Hepatocyte (in vitro differentiated cells): ENCODE data around the gene TXNDC16. TPM values are rescaled to one million over a fixed set of nuclear protein-coding genes. Genes with fewer than 3 reads are reported as not detected.

Experiments
- DNase-seq: peaks from one replicate; pipeline ENCODE4 v3.0.0-alpha.2; 2016; ENCODE audit warnings: low spot score
- H2AFZ ChIP-seq: fragments of 200-600 bp; sonication (generic); 2 replicates; pipeline ENCODE4 v1.6.0; 2016; ENCODE audit warnings: antibody characterized with exemption, mild to moderate bottlenecking
- H3K27ac ChIP-seq: fragments of 200-600 bp; sonication (generic); 2 replicates; pipeline ENCODE4 v1.5.1; 2016; ENCODE audit warnings: mild to moderate bottlenecking
- H3K27me3 ChIP-seq: fragments of 200-600 bp; sonication (generic); 2 replicates; pipeline ENCODE4 v1.6.1; 2016
- H3K36me3 ChIP-seq: fragments of 200-600 bp; sonication (generic); replicated peaks from 2 replicates; pipeline ENCODE4 v1.5.1; 2016; ENCODE audit warnings: low read depth; ENCODE audit not compliant: insufficient read depth
- H3K4me1 ChIP-seq: fragments of 200-600 bp; sonication (generic); 2 replicates; pipeline ENCODE4 v1.5.1; 2016; ENCODE audit warnings: mild to moderate bottlenecking, moderate library complexity; ENCODE audit not compliant: insufficient read depth
- H3K4me2 ChIP-seq: fragments of 200-600 bp; sonication (generic); 2 replicates; pipeline ENCODE4 v1.6.0; 2016
- H3K4me3 ChIP-seq: fragments of 200-600 bp; sonication (generic); 2 replicates; pipeline ENCODE4 v1.5.1; 2016; ENCODE audit warnings: mild to moderate bottlenecking
- H3K79me2 ChIP-seq: fragments of 200-600 bp; sonication (generic); 2 replicates; pipeline ENCODE4 v1.6.0; 2017; ENCODE audit warnings: mild to moderate bottlenecking
- H3K9me2 ChIP-seq: fragments of 200-600 bp; sonication (generic); replicated peaks from 2 replicates; pipeline ENCODE4 v1.6.0; 2017; ENCODE audit warnings: mild to moderate bottlenecking; ENCODE audit not compliant: insufficient read depth
- H3K9me3 ChIP-seq: fragments of 200-600 bp; sonication (generic); 2 replicates; pipeline ENCODE4 v1.5.1; 2016; ENCODE audit warnings: low read depth, mild to moderate bottlenecking
- H4K20me1 ChIP-seq: fragments of 200-600 bp; sonication (generic); 2 replicates; pipeline ENCODE4 v1.6.0; 2016; ENCODE audit warnings: mild to moderate bottlenecking; ENCODE audit not compliant: insufficient read depth, poor library complexity, severe bottlenecking
- EZH2 ChIP-seq: fragments of 200-600 bp; sonication (generic); IDR thresholded peaks from 2 replicates; pipeline ENCODE4 v1.6.1; 2016; ENCODE audit warnings: antibody characterized with exemption, mild to moderate bottlenecking, borderline replicate concordance
- EZH2phosphoT487 ChIP-seq: fragments of 200-600 bp; sonication (generic); IDR thresholded peaks from one replicate; pipeline ENCODE4 v1.6.1; 2018; ENCODE audit warnings: antibody characterized with exemption, mild to moderate bottlenecking, low read depth, moderate library complexity; ENCODE audit not compliant: unreplicated experiment, severe bottlenecking
- WGBS: methylation state at CpG from one replicate; pipeline ENCODE4 v1.1.6; 2016; ENCODE audit warnings: low lambda C conversion rate; ENCODE audit errors: missing lambda C conversion rate; 5-methylcytosine and 5-hydroxymethylcytosine counted together
- polyA plus RNA-seq: library from polyadenylated mRNA; unstranded; fragments of >200 nt; fragmentation: Nextera tagmentation; extraction: Ambion mirVana; gene quantifications from 2 replicates; pipeline ENCODE4 v1.2.1, GENCODE V29; 2016
- total RNA-seq: library from RNA; depleted of rRNA; stranded (reverse); fragments of >200 nt; gene quantifications from 2 replicates; pipeline ENCODE4 v1.2.3, GENCODE V29; 2014
- TF ChIP-seq, protein P1 (sequence below): fragments of 200-600 bp; sonication (generic); IDR thresholded peaks from 2 replicates; pipeline ENCODE4 v1.5.1; 2016; ENCODE audit warnings: antibody characterized with exemption, mild to moderate bottlenecking; ENCODE audit not compliant: poor library complexity

The TXNDC16 gene
- total and polyA plus RNA-seq, 2 experiments from 2014 or later = 5.0 to 14.2 TPM

DNA sequence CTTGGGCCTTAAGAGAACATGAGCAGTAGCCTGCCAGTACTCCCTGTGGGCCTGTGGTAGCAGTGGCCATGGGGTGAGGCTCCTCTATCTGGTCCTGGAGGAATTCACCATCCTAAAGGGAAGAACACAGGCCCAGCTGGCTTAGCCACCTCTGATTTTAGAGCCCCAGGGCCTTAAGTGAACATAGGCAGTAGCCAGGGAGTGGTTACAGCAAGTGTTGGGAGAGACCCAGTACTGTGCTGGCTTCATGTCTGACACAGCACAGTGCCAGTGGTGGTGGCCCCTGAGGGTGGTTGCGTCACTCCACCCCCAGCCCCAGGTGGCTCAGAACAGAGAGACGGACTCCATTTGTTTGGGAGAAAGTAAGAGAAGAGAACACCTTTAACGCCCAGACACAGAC lies 105.1 kb downstream of the TXNDC16 start:
- Histone ChIP-seq H3K27me3 (no peaks in the 10 kb centered on the region), H3K9me3 (no peaks in the 10 kb centered on the region), H3K79me2 (no peaks in the 10 kb centered on the region), H4K20me1 (no peaks in the 10 kb centered on the region), H2AFZ (no peak overlapping the region), H3K27ac (no peak overlapping the region), H3K36me3 (no peaks in the 10 kb centered on the region), H3K4me2 (no peak overlapping the region), H3K4me1 (no peaks in the 10 kb centered on the region), H3K4me3 (no peak overlapping the region), H3K9me2 (no peaks in the 10 kb centered on the region)
- 93% methylated on average over 3 of the region's 3 CpGs for WGBS
- TF ChIP-seq EZH2phosphoT487 = no peak
- no peak for TF ChIP-seq EZH2
- no peak for DNase-seq

DNA sequence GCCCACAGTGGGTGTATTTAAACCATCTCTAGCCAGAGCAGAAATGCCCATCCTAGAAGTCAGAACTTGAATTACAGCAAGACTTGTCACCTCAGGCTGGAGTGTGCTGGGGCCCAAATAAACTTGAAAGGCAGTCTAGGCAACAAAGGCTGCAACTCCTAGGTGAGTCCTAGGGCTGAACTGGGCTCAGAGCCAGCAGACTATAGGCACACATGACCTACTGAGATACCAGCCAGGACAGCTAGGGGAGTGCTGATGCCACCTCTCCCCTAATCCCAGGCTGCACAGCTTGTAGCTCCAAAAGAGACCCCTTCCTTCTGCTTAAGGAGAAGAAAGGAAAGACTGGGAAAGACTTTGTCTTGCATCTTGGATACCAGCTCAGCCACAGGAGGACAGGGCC lies 106.0 kb downstream of the TXNDC16 start:
- H3K4me2 ChIP-seq = no peak overlapping the region
- no peak for TF ChIP-seq EZH2
- TF ChIP-seq, protein P1, sequence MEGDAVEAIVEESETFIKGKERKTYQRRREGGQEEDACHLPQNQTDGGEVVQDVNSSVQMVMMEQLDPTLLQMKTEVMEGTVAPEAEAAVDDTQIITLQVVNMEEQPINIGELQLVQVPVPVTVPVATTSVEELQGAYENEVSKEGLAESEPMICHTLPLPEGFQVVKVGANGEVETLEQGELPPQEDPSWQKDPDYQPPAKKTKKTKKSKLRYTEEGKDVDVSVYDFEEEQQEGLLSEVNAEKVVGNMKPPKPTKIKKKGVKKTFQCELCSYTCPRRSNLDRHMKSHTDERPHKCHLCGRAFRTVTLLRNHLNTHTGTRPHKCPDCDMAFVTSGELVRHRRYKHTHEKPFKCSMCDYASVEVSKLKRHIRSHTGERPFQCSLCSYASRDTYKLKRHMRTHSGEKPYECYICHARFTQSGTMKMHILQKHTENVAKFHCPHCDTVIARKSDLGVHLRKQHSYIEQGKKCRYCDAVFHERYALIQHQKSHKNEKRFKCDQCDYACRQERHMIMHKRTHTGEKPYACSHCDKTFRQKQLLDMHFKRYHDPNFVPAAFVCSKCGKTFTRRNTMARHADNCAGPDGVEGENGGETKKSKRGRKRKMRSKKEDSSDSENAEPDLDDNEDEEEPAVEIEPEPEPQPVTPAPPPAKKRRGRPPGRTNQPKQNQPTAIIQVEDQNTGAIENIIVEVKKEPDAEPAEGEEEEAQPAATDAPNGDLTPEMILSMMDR = no peak

DNA sequence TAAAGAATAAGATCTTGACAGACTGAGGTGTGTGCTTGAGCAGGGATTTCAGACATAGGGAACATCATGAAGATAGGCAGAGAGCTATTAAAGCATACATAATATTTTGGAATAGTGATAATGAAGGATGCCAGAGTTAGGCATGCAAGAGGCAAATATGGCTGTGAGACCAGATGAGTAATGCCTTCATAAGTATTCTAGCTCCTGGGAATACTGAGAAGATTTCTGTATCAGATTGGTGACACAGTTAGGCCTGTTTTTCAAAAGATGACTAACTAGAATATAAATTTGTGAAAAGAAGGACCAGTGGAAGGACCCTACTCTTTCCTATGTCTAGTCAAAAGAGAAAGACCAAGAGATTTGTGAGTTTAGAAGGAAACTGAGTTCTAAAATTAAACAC lies 108.8 kb downstream of the TXNDC16 start:
- Histone ChIP-seq H3K4me3 (no peak overlapping the region), H3K4me1 (no peaks in the 10 kb centered on the region), H3K9me3 (no peaks in the 10 kb centered on the region), H3K79me2 (no peaks in the 10 kb centered on the region), H3K27ac (no peak overlapping the region), H3K36me3 (no peaks in the 10 kb centered on the region), H2AFZ (no peak overlapping the region), H3K4me2 (no peak overlapping the region), H4K20me1 (no peaks in the 10 kb centered on the region), H3K9me2 (no peaks in the 10 kb centered on the region), H3K27me3 (no peaks in the 10 kb centered on the region)
- DNase-seq = no peak
- no peak for TF ChIP-seq EZH2phosphoT487
- TF ChIP-seq, protein P1 = no peak
- TF ChIP-seq EZH2 = no peak

More for the DNA sequence above, 106.0 kb downstream of the TXNDC16 start:
- Histone ChIP-seq H3K4me1 (no peaks in the 10 kb centered on the region), H3K4me3 (no peak overlapping the region), H3K79me2 (no peaks in the 10 kb centered on the region), H3K27ac (no peak overlapping the region), H2AFZ (no peak overlapping the region), H3K9me2 (no peaks in the 10 kb centered on the region), H4K20me1 (no peaks in the 10 kb centered on the region), H3K36me3 (no peaks in the 10 kb centered on the region), H3K9me3 (no peaks in the 10 kb centered on the region), H3K27me3 (no peaks in the 10 kb centered on the region)
- peak; percentile 18 for DNase-seq

DNA sequence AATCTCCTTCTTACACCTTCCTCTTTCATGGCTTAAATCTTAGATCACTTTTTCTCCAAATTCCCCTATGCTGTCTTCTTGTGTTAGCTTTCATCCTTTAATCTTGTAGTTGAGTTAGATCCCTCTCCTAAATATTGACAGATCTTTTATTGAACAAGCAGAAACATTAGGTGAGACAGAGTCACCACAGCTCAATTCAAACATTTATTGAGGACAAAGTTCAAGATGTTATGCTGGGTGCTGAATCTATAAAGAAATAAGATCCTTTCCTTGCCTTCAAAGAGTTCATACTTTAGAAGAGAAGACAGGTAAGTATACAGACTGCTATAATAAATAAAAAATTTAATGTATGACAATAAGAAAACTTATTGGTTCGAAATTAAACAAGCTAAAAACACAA lies 109.7 kb downstream of the TXNDC16 start:
- TF ChIP-seq, protein P1 = no peak
- TF ChIP-seq EZH2phosphoT487 (no peak), EZH2 (no peak)
- no peaks in the 10 kb centered on the region for H3K9me2 ChIP-seq
- H2AFZ ChIP-seq = no peak overlapping the region
- H3K27me3 ChIP-seq = no peaks in the 10 kb centered on the region
- 88% methylated on average over 1 of the region's 1 CpG for WGBS
- H3K27ac ChIP-seq = no peak overlapping the region
- H4K20me1 ChIP-seq = no peaks in the 10 kb centered on the region
- no peaks in the 10 kb centered on the region for H3K9me3 ChIP-seq
- no peaks in the 10 kb centered on the region for H3K79me2 ChIP-seq
- no peak for DNase-seq
- H3K36me3 ChIP-seq = no peaks in the 10 kb centered on the region
- H3K4me3 ChIP-seq = no peak overlapping the region
- H3K4me2 ChIP-seq = no peak overlapping the region
- no peaks in the 10 kb centered on the region for H3K4me1 ChIP-seq
